Calu3 (cell line): Measurements from ENCODE around the gene DNAH17. TPM values are rescaled to one million over a fixed set of nuclear protein-coding genes. Genes with fewer than 3 reads are reported as not detected.

Experiments used
- BruUV-seq: library from RNA; stranded (reverse); fragments of 400-500 nt; replicated peaks from 2 replicates; lab custom pipeline; 2021; lab: Mats Ljungman, UMichigan
- CTCF ChIA-PET: fragments of 300-600 bp; sonication (Branson Sonifier 250); formaldehyde crosslinking; loops from one replicate; lab custom pipeline; 2022; ENCODE audit warnings: antibody characterized with exemption; lab: Charles Lee
- DNase-seq: peaks from one replicate; pipeline ENCODE4 v3.0.0; 2022
- H3K27ac Mint-ChIP-seq: one replicate; pipeline ENCODE4 v1.8.0; 2022; ENCODE audit warnings: mixed read lengths; ENCODE audit not compliant: unreplicated experiment
- H3K27me3 Mint-ChIP-seq: one replicate; pipeline ENCODE4 v1.8.0; 2022; ENCODE audit warnings: mixed read lengths; ENCODE audit not compliant: unreplicated experiment
- H3K36me3 Mint-ChIP-seq: one replicate; pipeline ENCODE4 v1.8.0; 2022; ENCODE audit warnings: mild to moderate bottlenecking, moderate library complexity, mixed read lengths; ENCODE audit not compliant: insufficient read depth, unreplicated experiment
- H3K4me1 Mint-ChIP-seq: one replicate; pipeline ENCODE4 v1.8.0; 2022; ENCODE audit warnings: mild to moderate bottlenecking, low read depth, mixed read lengths; ENCODE audit not compliant: unreplicated experiment
- H3K4me3 Mint-ChIP-seq: one replicate; pipeline ENCODE4 v1.8.0; 2022; ENCODE audit warnings: mild to moderate bottlenecking, low read depth, moderate library complexity, mixed read lengths; ENCODE audit not compliant: unreplicated experiment
- H3K9me3 Mint-ChIP-seq: one replicate; pipeline ENCODE4 v1.8.0; 2022; ENCODE audit warnings: low read depth, mixed read lengths; ENCODE audit not compliant: unreplicated experiment
- intact Hi-C: fragments of 100-400 bp; cut with micrococcal nuclease; formaldehyde crosslinking; loops from one replicate; pipeline ENCODE4 v1.10.0; 2022; ENCODE audit not compliant: unreplicated experiment
- total RNA-seq: library from RNA; stranded (reverse); gene quantifications from 2 replicates; pipeline ENCODE4 v1.2.3, GENCODE V29; 2022
- TF ChIP-seq, protein P1 (sequence below): fragments of 200-600 bp; IDR thresholded peaks from one replicate; pipeline ENCODE4 v1.8.0; 2022; ENCODE audit warnings: antibody characterized with exemption; ENCODE audit not compliant: unreplicated experiment

The DNAH17 gene
- total RNA-seq, 1 experiment from 2014 or later: 0.19 TPM

GRCh38 chr17:78622491-78623265 is 45.5 kb upstream of the DNAH17 start:
- Mint-ChIP-seq H3K4me1 (no peaks in the 10 kb centered on the region), H3K9me3 (no peaks in the 10 kb centered on the region), H3K4me3 (no peak overlapping the region), H3K27ac (no peak overlapping the region), H3K36me3 (peaks cover 9% of the 10 kb centered on the region), H3K27me3 (peaks cover 41% of the 10 kb centered on the region)
- BruUV-seq: no TSS peak
- CTCF ChIA-PET: no interaction called here
- no peak for DNase-seq
- TF ChIP-seq, protein P1, sequence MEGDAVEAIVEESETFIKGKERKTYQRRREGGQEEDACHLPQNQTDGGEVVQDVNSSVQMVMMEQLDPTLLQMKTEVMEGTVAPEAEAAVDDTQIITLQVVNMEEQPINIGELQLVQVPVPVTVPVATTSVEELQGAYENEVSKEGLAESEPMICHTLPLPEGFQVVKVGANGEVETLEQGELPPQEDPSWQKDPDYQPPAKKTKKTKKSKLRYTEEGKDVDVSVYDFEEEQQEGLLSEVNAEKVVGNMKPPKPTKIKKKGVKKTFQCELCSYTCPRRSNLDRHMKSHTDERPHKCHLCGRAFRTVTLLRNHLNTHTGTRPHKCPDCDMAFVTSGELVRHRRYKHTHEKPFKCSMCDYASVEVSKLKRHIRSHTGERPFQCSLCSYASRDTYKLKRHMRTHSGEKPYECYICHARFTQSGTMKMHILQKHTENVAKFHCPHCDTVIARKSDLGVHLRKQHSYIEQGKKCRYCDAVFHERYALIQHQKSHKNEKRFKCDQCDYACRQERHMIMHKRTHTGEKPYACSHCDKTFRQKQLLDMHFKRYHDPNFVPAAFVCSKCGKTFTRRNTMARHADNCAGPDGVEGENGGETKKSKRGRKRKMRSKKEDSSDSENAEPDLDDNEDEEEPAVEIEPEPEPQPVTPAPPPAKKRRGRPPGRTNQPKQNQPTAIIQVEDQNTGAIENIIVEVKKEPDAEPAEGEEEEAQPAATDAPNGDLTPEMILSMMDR: no peak
- intact Hi-C loops: no loop called here

GRCh38 chr17:78621720-78622490 is 44.7 kb upstream of the DNAH17 start:
- BruUV-seq: no TSS peak
- no peak for DNase-seq
- H3K4me3 Mint-ChIP-seq: no peak overlapping the region
- H3K36me3 Mint-ChIP-seq: peaks cover 9% of the 10 kb centered on the region
- no peaks in the 10 kb centered on the region for H3K9me3 Mint-ChIP-seq
- H3K4me1 Mint-ChIP-seq: no peaks in the 10 kb centered on the region
- CTCF ChIA-PET: no interaction called here
- intact Hi-C loops: no loop called here
- H3K27ac Mint-ChIP-seq: no peak overlapping the region
- TF ChIP-seq, protein P1: no peak
- H3K27me3 Mint-ChIP-seq: peaks cover 41% of the 10 kb centered on the region

GRCh38 chr17:78620099-78620498 is 42.9 kb upstream of the DNAH17 start:
- Mint-ChIP-seq H3K9me3 (no peaks in the 10 kb centered on the region), H3K27me3 (peaks cover 41% of the 10 kb centered on the region), H3K4me3 (no peak overlapping the region), H3K27ac (no peak overlapping the region), H3K36me3 (peaks cover 5% of the 10 kb centered on the region), H3K4me1 (no peaks in the 10 kb centered on the region)
- no TSS peak for BruUV-seq
- intact Hi-C loops: no loop called here
- DNase-seq: no peak
- TF ChIP-seq, protein P1: no peak
- CTCF ChIA-PET: no interaction called here

DNA sequence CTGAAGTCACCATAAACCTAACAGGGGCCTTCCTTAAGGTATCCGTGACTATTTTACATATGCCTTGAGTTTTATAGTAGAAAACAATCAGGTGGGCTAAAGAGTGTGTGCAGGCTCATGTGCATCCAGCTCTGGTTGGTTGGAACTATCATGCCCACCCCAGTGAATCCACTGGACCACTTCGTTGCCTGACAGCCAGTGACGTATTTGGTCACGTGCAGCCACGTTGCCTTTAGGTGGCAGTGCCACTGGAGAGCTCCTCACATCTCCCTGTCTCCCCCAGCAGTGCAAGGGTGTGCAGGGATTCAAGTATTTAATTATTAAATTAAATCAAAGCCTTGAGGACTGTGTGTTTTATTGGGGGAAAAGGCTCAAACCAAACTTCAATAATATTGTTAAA is 42.1 kb upstream of the DNAH17 start:
- intact Hi-C loops: no loop called here
- no peak for DNase-seq
- Mint-ChIP-seq H3K36me3 (peaks cover under 1% of the 10 kb centered on the region), H3K4me1 (no peaks in the 10 kb centered on the region), H3K9me3 (no peaks in the 10 kb centered on the region), H3K4me3 (no peak overlapping the region), H3K27ac (no peak overlapping the region), H3K27me3 (peaks cover 41% of the 10 kb centered on the region)
- TF ChIP-seq, protein P1: no peak
- CTCF ChIA-PET: no interaction called here
- no TSS peak for BruUV-seq
